ENCODE results near the gene AGAP1. TPM values are rescaled to one million over a fixed set of nuclear protein-coding genes. Genes with fewer than 3 reads are reported as not detected.
A peak's percentile ranks its signal among the peaks of the same experiment; 100 is the strongest.

AGAP1 gene
- total RNA-seq, 4 donors from 2014 or later: 7.2 to 19.6 (median 15.2) TPM

GRCh38 chr2:236177967-236178889 is 684.4 kb downstream of the AGAP1 start:
- Histone ChIP-seq H3K36me3 (no peaks in the 10 kb centered on the region), H3K27me3 (peaks cover 15 to 98% (median 37%) of the 10 kb centered on the region in 4 donors), H3K4me1 (peaks cover 14 to 37% (median 20%) of the 10 kb centered on the region in 3 donors), H3K4me3 (peak overlapping the region in 2 of 4 donors; percentile 32 to 47), H3K27ac (no peak overlapping the region), H3K9me3 (no peaks in the 10 kb centered on the region)
- no peak for DNase-seq
- TF ChIP-seq POLR2A (IDR thresholded peaks at IDR 0.05) (no peak), CTCF (IDR thresholded peaks at IDR 0.05) (peak; percentile 37 to 72 (median 60))
- WGBS, 2 donors: 5 to 12% methylated on average over 32 of the region's 65 CpGs
- intact Hi-C loops (cut with DNase I): no loop called here

- TF ChIP-seq POLR2A (IDR thresholded peaks at IDR 0.05) (no peak), CTCF (IDR thresholded peaks at IDR 0.05) (no peak)
- WGBS, 2 donors: 4 to 5% methylated on average over 6 to 8 of the region's 15 CpGs
- Histone ChIP-seq H3K4me3 (peak overlapping the region in 2 of 4 donors; percentile 32 to 47), H3K27me3 (peaks cover 12 to 98% (median 31%) of the 10 kb centered on the region in 4 donors), H3K27ac (no peak overlapping the region), H3K36me3 (no peaks in the 10 kb centered on the region), H3K9me3 (no peaks in the 10 kb centered on the region), H3K4me1 (peaks cover 14 to 31% (median 20%) of the 10 kb centered on the region in 3 donors)
- DNase-seq: no peak
- intact Hi-C loops (cut with DNase I): no loop called here
Observed at GRCh38 chr2:236178890-236179235, 685.0 kb downstream of the AGAP1 start.

GRCh38 chr2:236179236-236180075 is 685.6 kb downstream of the AGAP1 start:
- peaks cover 12 to 98% (median 27%) of the 10 kb centered on the region in 4 donors for H3K27me3 ChIP-seq
- H3K27ac ChIP-seq: no peak overlapping the region
- WGBS, 2 donors: 6 to 9% methylated on average over 24 to 29 of the region's 59 CpGs
- TF ChIP-seq POLR2A (IDR thresholded peaks at IDR 0.05): no peak
- TF ChIP-seq CTCF (IDR thresholded peaks at IDR 0.05): no peak
- peak overlapping the region in 1 of 4 donors; percentile 3 for H3K4me3 ChIP-seq
- intact Hi-C loops (cut with DNase I): loop anchor here (5.0 kb wide), 1 partner anchor 402 kb away; no protein-coding TSS in a partner anchor
- no peak for DNase-seq
- no peaks in the 10 kb centered on the region for H3K36me3 ChIP-seq
- H3K4me1 ChIP-seq: peaks cover 14 to 31% (median 20%) of the 10 kb centered on the region in 3 donors
- peaks cover 0 to under 1% (median 0%) of the 10 kb centered on the region in 3 donors for H3K9me3 ChIP-seq

GRCh38 chr2:236180076-236180816 is 686.4 kb downstream of the AGAP1 start:
- H3K9me3 ChIP-seq: peaks cover 0 to 8% (median 0%) of the 10 kb centered on the region in 3 donors
- 22 to 24% methylated on average over 12 of the region's 12 CpGs for WGBS, 2 donors
- intact Hi-C loops (cut with DNase I): loop anchor here (5.0 kb wide), 1 partner anchor 403 kb away; no protein-coding TSS in a partner anchor
- no peak overlapping the region for H3K27ac ChIP-seq
- H3K27me3 ChIP-seq: peaks cover 12 to 97% (median 26%) of the 10 kb centered on the region in 4 donors
- DNase-seq: no peak
- H3K4me3 ChIP-seq: no peak overlapping the region
- H3K36me3 ChIP-seq: no peaks in the 10 kb centered on the region
- TF ChIP-seq POLR2A (IDR thresholded peaks at IDR 0.05): no peak
- TF ChIP-seq CTCF (IDR thresholded peaks at IDR 0.05): no peak
- peaks cover 14 to 31% (median 20%) of the 10 kb centered on the region in 3 donors for H3K4me1 ChIP-seq
